SJCRH30 (cell line): ENCODE data around the gene DUSP9. TPM values are rescaled to one million over a fixed set of nuclear protein-coding genes. Genes with fewer than 3 reads are reported as not detected.
"Not testable (repeated sequence)": the region's sequence is repeated elsewhere in the genome, so short reads cannot be mapped to it uniquely, and the experiment has no call there.

Experiments used
- DNase-seq, 2 experiments: peaks; one replicate each; pipeline ENCODE4 v3.0.0-alpha.2; 2015 to 2020
- H3K27ac ChIP-seq: fragments of 250-450 bp; sonication (Bioruptor Pico); 2 replicates; pipeline ENCODE4 v1.5.1; 2020; ENCODE audit warnings: mild to moderate bottlenecking, moderate library complexity
- H3K27me3 ChIP-seq: fragments of 250-450 bp; sonication (Bioruptor Pico); 2 replicates; pipeline ENCODE4 v1.5.1; 2020; ENCODE audit warnings: mild to moderate bottlenecking, moderate library complexity
- H3K36me3 ChIP-seq: fragments of 250-450 bp; sonication (Bioruptor Pico); 2 replicates; pipeline ENCODE4 v1.5.1; 2020; ENCODE audit warnings: mild to moderate bottlenecking, moderate library complexity
- H3K4me1 ChIP-seq: fragments of 250-450 bp; sonication (Bioruptor Pico); 2 replicates; pipeline ENCODE4 v1.5.1; 2020; ENCODE audit warnings: mild to moderate bottlenecking, moderate library complexity
- H3K4me3 ChIP-seq: fragments of 250-450 bp; sonication (Bioruptor Pico); 2 replicates; pipeline ENCODE4 v1.5.1; 2020; ENCODE audit warnings: mild to moderate bottlenecking, moderate library complexity
- H3K9me3 ChIP-seq: fragments of 250-450 bp; sonication (Bioruptor Pico); replicated peaks from 2 replicates; pipeline ENCODE4 v1.5.1; 2020; ENCODE audit warnings: mild to moderate bottlenecking, moderate library complexity
- total RNA-seq: library from RNA; depleted of rRNA; stranded (reverse); fragments of >200 nt; shearing (Covaris generic); gene quantifications from 2 replicates; pipeline ENCODE4 v1.2.3, GENCODE V29; 2014; rRNA removed

Gene DUSP9
- total RNA-seq, 1 experiment from 2014 or later: 0.14 TPM

GRCh38 chrX:153693216-153694086 lies 46.4 kb downstream of the DUSP9 start:
- DNase-seq: no peak
- Histone ChIP-seq H3K9me3 (no peaks in the 10 kb centered on the region), H3K4me1 (no peaks in the 10 kb centered on the region), H3K4me3 (no peak overlapping the region), H3K27me3 (no peaks in the 10 kb centered on the region), H3K27ac (no peak overlapping the region), H3K36me3 (no peaks in the 10 kb centered on the region)

GRCh38 chrX:153694256-153694655 lies 47.3 kb downstream of the DUSP9 start:
- not testable (repeated sequence) for DNase-seq, H3K4me3 ChIP-seq, H3K27ac ChIP-seq, H3K9me3 ChIP-seq, H3K27me3 ChIP-seq, H3K4me1 ChIP-seq, H3K36me3 ChIP-seq

GRCh38 chrX:153694687-153695270 lies 47.8 kb downstream of the DUSP9 start:
- Histone ChIP-seq H3K4me3 (no peak overlapping the region), H3K36me3 (no peaks in the 10 kb centered on the region), H3K27me3 (no peaks in the 10 kb centered on the region), H3K4me1 (no peaks in the 10 kb centered on the region), H3K27ac (no peak overlapping the region), H3K9me3 (no peaks in the 10 kb centered on the region)
- no peak for DNase-seq

GRCh38 chrX:153696100-153696499 lies 49.1 kb downstream of the DUSP9 start:
- no peak overlapping the region for H3K27ac ChIP-seq
- H3K4me3 ChIP-seq: no peak overlapping the region
- no peaks in the 10 kb centered on the region for H3K9me3 ChIP-seq
- H3K4me1 ChIP-seq: no peaks in the 10 kb centered on the region
- no peaks in the 10 kb centered on the region for H3K27me3 ChIP-seq
- no peaks in the 10 kb centered on the region for H3K36me3 ChIP-seq
- DNase-seq: no peak

GRCh38 chrX:153696538-153696937 lies 49.5 kb downstream of the DUSP9 start:
- H3K36me3 ChIP-seq, H3K27me3 ChIP-seq, H3K4me3 ChIP-seq, H3K27ac ChIP-seq, H3K9me3 ChIP-seq, DNase-seq, H3K4me1 ChIP-seq: not testable (repeated sequence)

- H3K4me3 ChIP-seq, H3K4me1 ChIP-seq, H3K27ac ChIP-seq, H3K36me3 ChIP-seq, H3K27me3 ChIP-seq, DNase-seq, H3K9me3 ChIP-seq: not testable (repeated sequence)
Measured at GRCh38 chrX:153696986-153697722, 50.2 kb downstream of the DUSP9 start.

- no peak for DNase-seq
Measured at GRCh38 chrX:153697924-153698865, 51.2 kb downstream of the DUSP9 start.

GRCh38 chrX:153699210-153699783 lies 52.3 kb downstream of the DUSP9 start:
- H3K36me3 ChIP-seq, H3K27ac ChIP-seq, H3K4me1 ChIP-seq, H3K9me3 ChIP-seq, DNase-seq, H3K27me3 ChIP-seq, H3K4me3 ChIP-seq: not testable (repeated sequence)

More at GRCh38 chrX:153697924-153698865, 51.2 kb downstream of the DUSP9 start:
- Histone ChIP-seq H3K27me3 (no peaks in the 10 kb centered on the region), H3K4me3 (no peak overlapping the region), H3K36me3 (no peaks in the 10 kb centered on the region), H3K27ac (no peak overlapping the region), H3K9me3 (no peaks in the 10 kb centered on the region), H3K4me1 (no peaks in the 10 kb centered on the region)

- H3K4me3 ChIP-seq, H3K27ac ChIP-seq, H3K36me3 ChIP-seq, H3K4me1 ChIP-seq, H3K27me3 ChIP-seq, H3K9me3 ChIP-seq, DNase-seq: not testable (repeated sequence)
Measured at GRCh38 chrX:153699784-153700371, 52.9 kb downstream of the DUSP9 start.

- H3K4me1 ChIP-seq: no peaks in the 10 kb centered on the region
- no peak overlapping the region for H3K4me3 ChIP-seq
- H3K27ac ChIP-seq: no peak overlapping the region
- no peaks in the 10 kb centered on the region for H3K9me3 ChIP-seq
- no peaks in the 10 kb centered on the region for H3K27me3 ChIP-seq
- no peaks in the 10 kb centered on the region for H3K36me3 ChIP-seq
- DNase-seq: peak; percentile 23 to 42
Measured at GRCh38 chrX:153700376-153700945, 53.5 kb downstream of the DUSP9 start.

Other genes starting within 250 kb of the DUSP9 start
- gene PNMA6E, start 245.9 kb upstream of the DUSP9 start, total RNA-seq: not detected in 2 replicates
- gene ZFP92, start 235.7 kb upstream of the DUSP9 start, total RNA-seq: not detected in 2 replicates
- 0.10 and 0.67 TPM in 2 replicates for gene TREX2, start 201.1 kb upstream of the DUSP9 start, total RNA-seq
- 29.6 and 29.8 TPM in 2 replicates for gene HAUS7, start 176.6 kb upstream of the DUSP9 start, total RNA-seq
- gene BGN, start 152.2 kb upstream of the DUSP9 start, total RNA-seq: 0.15 and 0.16 TPM in 2 replicates
- 0.05 and 0.06 TPM in 2 replicates for gene ATP2B3, start 129.6 kb upstream of the DUSP9 start, total RNA-seq
- gene CCNQ, start 48.1 kb upstream of the DUSP9 start, total RNA-seq: 27.0 and 32.5 TPM in 2 replicates
- not detected in 2 replicates for gene PNCK, start 26.6 kb downstream of the DUSP9 start, total RNA-seq
- gene SLC6A8, start 40.7 kb downstream of the DUSP9 start, total RNA-seq: 9.5 TPM in 2 replicates
- 77.9 and 78.0 TPM in 2 replicates for gene BCAP31, start 77.2 kb downstream of the DUSP9 start, total RNA-seq
- 4.8 and 4.9 TPM in 2 replicates for gene ABCD1, start 77.7 kb downstream of the DUSP9 start, total RNA-seq
- gene PLXNB3, start 117.0 kb downstream of the DUSP9 start, total RNA-seq: 2.0 and 3.7 TPM in 2 replicates
- 17.9 and 33.6 TPM in 2 replicates for gene SRPK3, start 133.8 kb downstream of the DUSP9 start, total RNA-seq
- 34.3 and 35.0 TPM in 2 replicates for gene IDH3G, start 147.2 kb downstream of the DUSP9 start, total RNA-seq
- 131 and 177 TPM in 2 replicates for gene SSR4, start 147.5 kb downstream of the DUSP9 start, total RNA-seq
- 7.1 and 9.1 TPM in 2 replicates for gene PDZD4, start 183.3 kb downstream of the DUSP9 start, total RNA-seq
- 14.2 and 14.7 TPM in 2 replicates for gene L1CAM, start 239.0 kb downstream of the DUSP9 start, total RNA-seq